PC-9 (cell line): ENCODE measurements around the gene LOXL4. TPM values are rescaled to one million over a fixed set of nuclear protein-coding genes. Genes with fewer than 3 reads are reported as not detected.

Experiments used
- BruUV-seq: library from RNA; stranded (reverse); fragments of 400-500 nt; replicated peaks from 2 replicates; lab custom pipeline; 2021; lab: Mats Ljungman, UMichigan
- CTCF ChIA-PET: fragments of 300-600 bp; sonication (Branson Sonifier 250); formaldehyde crosslinking; loops from one replicate; lab custom pipeline; 2022; ENCODE audit warnings: antibody characterized with exemption; lab: Charles Lee
- POLR2A ChIA-PET: fragments of 300-600 bp; sonication (Branson Sonifier 250); formaldehyde crosslinking; loops from one replicate; lab custom pipeline; 2022; ENCODE audit warnings: antibody characterized with exemption; ENCODE audit not compliant: unreplicated experiment; lab: Charles Lee
- DNase-seq, 2 experiments: peaks; one replicate each; pipeline versions ENCODE4 v3.0.0 to v3.0.0-alpha.2; 2015 to 2022; ENCODE audit warnings: mixed read lengths in 1 of 2
- H2AFZ ChIP-seq: fragments of 200-600 bp; sonication (generic); 2 replicates; pipeline ENCODE4 v1.8.1; 2017; ENCODE audit warnings: antibody characterized with exemption
- H3F3A ChIP-seq: fragments of 200-600 bp; sonication (generic); 2 replicates; pipeline ENCODE4 v1.8.1; 2017; ENCODE audit warnings: antibody characterized with exemption, mild to moderate bottlenecking, low read depth; ENCODE audit not compliant: insufficient read depth
- H3K27ac ChIP-seq: fragments of 200-600 bp; sonication (generic); 2 replicates; pipeline ENCODE4 v1.6.1; 2016; ENCODE audit warnings: mixed run types
- H3K27me3 ChIP-seq: fragments of 200-600 bp; sonication (generic); 2 replicates; pipeline ENCODE4 v1.6.1; 2016; ENCODE audit warnings: low read depth, mixed run types; ENCODE audit not compliant: insufficient read depth
- H3K36me3 ChIP-seq: fragments of 200-600 bp; sonication (generic); 2 replicates; pipeline ENCODE4 v1.6.1; 2016; ENCODE audit warnings: low read depth, mixed run types
- H3K4me1 ChIP-seq: fragments of 200-600 bp; sonication (generic); replicated peaks from 2 replicates; pipeline ENCODE4 v1.6.1; 2016; ENCODE audit warnings: mixed run types; ENCODE audit not compliant: insufficient read depth
- H3K4me2 ChIP-seq: fragments of 200-600 bp; sonication (generic); 2 replicates; pipeline ENCODE4 v1.6.1; 2017; ENCODE audit warnings: mixed run types
- H3K4me3 ChIP-seq: fragments of 200-600 bp; sonication (generic); 2 replicates; pipeline ENCODE4 v1.6.1; 2016; ENCODE audit warnings: mixed run types
- H3K79me2 ChIP-seq: fragments of 200-600 bp; sonication (generic); 2 replicates; pipeline ENCODE4 v1.6.1; 2017; ENCODE audit warnings: low read depth, mixed run types
- H3K9me2 ChIP-seq: fragments of 200-600 bp; sonication (generic); 2 replicates; pipeline ENCODE4 v1.8.1; 2017; ENCODE audit warnings: mild to moderate bottlenecking; ENCODE audit not compliant: insufficient read depth
- H3K9me3 ChIP-seq: fragments of 200-600 bp; sonication (generic); 2 replicates; pipeline ENCODE4 v1.8.1; 2016; ENCODE audit warnings: low read depth; ENCODE audit not compliant: insufficient read depth
- H4K20me1 ChIP-seq: fragments of 200-600 bp; sonication (generic); 2 replicates; pipeline ENCODE4 v1.8.1; 2017; ENCODE audit not compliant: insufficient read depth
- CTCF ChIP-seq: fragments of 200-600 bp; sonication (generic); conservative IDR thresholded peaks from 2 replicates; pipeline ENCODE4 v1.6.1; 2017; ENCODE audit warnings: mixed run types, antibody characterized with exemption, mild to moderate bottlenecking, moderate library complexity
- EZH2 ChIP-seq: fragments of 200-600 bp; sonication (generic); IDR thresholded peaks from 2 replicates; pipeline ENCODE4 v1.8.0; 2017; ENCODE audit warnings: antibody characterized with exemption, low read depth
- intact Hi-C: fragments of 100-400 bp; cut with micrococcal nuclease; formaldehyde crosslinking; loops from one replicate; pipeline ENCODE4 v1.10.0; 2022; ENCODE audit not compliant: unreplicated experiment
- total RNA-seq: library from RNA; stranded (reverse); gene quantifications from 2 replicates; pipeline ENCODE4 v1.2.3, GENCODE V29; 2021

LOXL4 gene
- total RNA-seq, 1 experiment from 2014 or later, result 3.5 TPM

DNA sequence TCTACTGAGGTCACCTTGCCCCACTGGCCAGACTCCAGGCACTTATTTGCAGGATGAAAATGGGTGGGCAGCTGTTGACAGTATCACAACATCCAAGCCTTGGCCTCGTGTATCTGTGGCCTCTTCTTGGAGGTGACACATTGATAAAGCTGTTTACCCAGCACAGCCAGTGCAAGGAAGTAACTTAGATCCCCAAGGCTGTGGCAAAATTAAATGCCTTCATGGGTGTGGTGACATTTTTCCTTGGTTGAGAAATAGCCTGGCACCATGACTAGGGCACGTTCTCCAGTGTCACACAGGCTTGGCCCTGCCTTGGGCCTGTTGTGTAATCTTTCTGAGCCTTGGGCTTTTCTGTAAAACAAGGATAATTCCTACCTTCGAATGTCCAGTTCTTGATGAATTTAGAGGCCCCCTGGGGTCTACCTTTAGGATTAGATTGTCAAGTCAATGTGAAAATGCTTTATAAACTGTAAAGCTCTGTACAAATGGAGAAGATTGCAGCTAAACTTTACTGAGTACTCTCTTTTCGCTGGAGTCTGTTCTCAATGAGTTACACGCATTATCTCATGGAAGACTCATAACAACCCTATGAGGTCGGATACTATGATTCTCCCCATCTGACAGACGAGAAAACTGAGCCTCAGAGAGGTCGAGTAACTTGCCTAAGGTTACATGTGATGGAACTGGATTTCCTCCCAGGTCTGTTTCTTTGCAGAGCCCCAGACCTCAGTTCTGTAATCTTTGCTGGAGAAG is 46.7 kb upstream of the LOXL4 start:
- ChIA-PET CTCF (no interaction called here), POLR2A (interaction anchor here (0.7 kb wide), 1 partner anchor 391 kb away, joined by 3 read pairs; no protein-coding TSS in a partner anchor)
- Histone ChIP-seq H3K9me3 (no peaks in the 10 kb centered on the region), H4K20me1 (no peaks in the 10 kb centered on the region), H3K4me2 (peak overlapping the region; percentile 46; the same call in 1 of the 2 replicates), H3K9me2 (no peaks in the 10 kb centered on the region), H3K4me1 (peaks cover 47% of the 10 kb centered on the region), H3K4me3 (no peak overlapping the region), H3K36me3 (no peaks in the 10 kb centered on the region), H2AFZ (no peak overlapping the region), H3K27ac (peak overlapping the region; percentile 73), H3F3A (peaks cover 20% of the 10 kb centered on the region; the same call in 1 of the 2 replicates), H3K79me2 (no peaks in the 10 kb centered on the region), H3K27me3 (no peaks in the 10 kb centered on the region)
- peak; percentile 67 to 95 for DNase-seq
- no TSS peak for BruUV-seq
- intact Hi-C loops, result loop anchor here (1.0 to 5.0 kb wide), 3 partner anchors 9 to 133 kb away; partner anchors contain the start of genes HPS1 and PYROXD2
- TF ChIP-seq EZH2 (no peak), CTCF (no peak)

DNA sequence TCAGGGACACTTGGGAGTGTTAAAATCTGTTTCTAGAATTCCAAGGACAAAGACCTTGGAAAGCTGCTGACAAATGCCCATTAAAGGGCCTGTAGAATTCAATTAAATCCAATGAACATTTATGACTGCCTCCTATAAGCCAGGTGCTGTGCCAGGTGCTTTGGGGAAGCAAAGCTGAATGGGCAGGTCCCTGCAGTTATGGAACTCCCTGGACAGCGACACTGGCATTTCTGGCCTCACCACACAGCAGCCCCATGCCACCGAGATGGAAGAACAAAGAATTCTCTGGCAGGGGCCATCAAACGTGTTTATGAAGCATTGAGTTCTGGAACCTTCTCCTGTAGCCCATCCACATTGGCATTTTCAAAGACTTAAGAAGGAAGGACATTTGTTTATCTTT is 45.6 kb upstream of the LOXL4 start:
- ChIA-PET CTCF (no interaction called here), POLR2A (no interaction called here)
- TF ChIP-seq CTCF, result no peak
- no peak for TF ChIP-seq EZH2
- no peak for DNase-seq
- no peaks in the 10 kb centered on the region for H3K79me2 ChIP-seq
- H4K20me1 ChIP-seq, result no peaks in the 10 kb centered on the region
- H3K4me3 ChIP-seq, result no peak overlapping the region
- H2AFZ ChIP-seq, result no peak overlapping the region
- H3K4me1 ChIP-seq, result peaks cover 47% of the 10 kb centered on the region
- H3K4me2 ChIP-seq, result no peak overlapping the region
- H3K27me3 ChIP-seq, result no peaks in the 10 kb centered on the region
- H3K9me2 ChIP-seq, result no peaks in the 10 kb centered on the region
- H3K27ac ChIP-seq, result peak overlapping the region; percentile 62; the same call in 1 of the 2 replicates
- no peaks in the 10 kb centered on the region for H3K9me3 ChIP-seq
- intact Hi-C loops, result loop anchor here (5.0 kb wide), 2 partner anchors 104 to 134 kb away; partner anchors contain the start of genes HPS1 and PYROXD2
- peaks cover 20% of the 10 kb centered on the region; the same call in 1 of the 2 replicates for H3F3A ChIP-seq
- H3K36me3 ChIP-seq, result no peaks in the 10 kb centered on the region
- no TSS peak for BruUV-seq

DNA sequence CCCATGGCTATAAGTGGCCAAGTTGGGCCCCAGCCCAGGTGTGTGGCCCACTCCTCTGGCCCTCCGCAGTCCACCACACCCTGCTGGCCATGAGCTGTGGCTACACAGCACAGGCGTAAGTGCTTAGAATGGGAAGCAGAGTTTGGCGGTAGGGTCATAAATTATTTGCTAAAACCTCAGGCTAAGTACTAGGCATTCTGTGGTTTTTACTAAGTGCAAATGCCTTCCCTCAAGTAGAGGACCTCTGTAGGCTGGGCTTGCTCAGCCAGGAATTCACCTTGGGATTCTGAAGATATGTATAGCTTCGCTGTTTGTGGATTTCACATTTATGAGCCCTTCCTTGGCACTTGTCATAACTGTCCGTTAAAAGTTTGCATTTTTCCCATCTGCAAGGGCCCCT is 44.8 kb upstream of the LOXL4 start:
- Histone ChIP-seq H3K4me1 (peaks cover 46% of the 10 kb centered on the region), H3K27ac (no peak overlapping the region), H4K20me1 (no peaks in the 10 kb centered on the region), H2AFZ (no peak overlapping the region), H3K4me2 (no peak overlapping the region), H3K9me3 (no peaks in the 10 kb centered on the region), H3F3A (peaks cover 20% of the 10 kb centered on the region; the same call in 1 of the 2 replicates), H3K4me3 (no peak overlapping the region), H3K79me2 (no peaks in the 10 kb centered on the region), H3K9me2 (no peaks in the 10 kb centered on the region), H3K36me3 (no peaks in the 10 kb centered on the region), H3K27me3 (no peaks in the 10 kb centered on the region)
- no TSS peak for BruUV-seq
- CTCF ChIA-PET, result no interaction called here
- intact Hi-C loops, result loop anchor here (5.0 kb wide), 2 partner anchors 104 to 134 kb away; partner anchors contain the start of genes HPS1 and PYROXD2
- DNase-seq, result no peak
- POLR2A ChIA-PET, result no interaction called here
- no peak for TF ChIP-seq EZH2
- no peak for TF ChIP-seq CTCF
